GM18909 (cell line): ENCODE measurements around the gene OCEL1.
A peak's percentile ranks its signal among the peaks of the same experiment; 100 is the strongest.

ENCODE experiments used
- ATAC-seq: cut with Tn5 transposase; IDR thresholded peaks from one replicate; pipeline ENCODE4 v1.9.1; 2021; ENCODE audit warnings: mild to moderate bottlenecking; ENCODE audit not compliant: unreplicated experiment, poor library complexity

OCEL1 gene

GRCh38 chr19:17237747-17238706 is 12.0 kb downstream of the OCEL1 start:
- no peak for ATAC-seq

- no peak for ATAC-seq
These were observed 14.2 kb downstream of the OCEL1 start for GRCh38 chr19:17240062-17240752.

- no peak for ATAC-seq
These were observed 14.9 kb downstream of the OCEL1 start for GRCh38 chr19:17240826-17241399.

DNA sequence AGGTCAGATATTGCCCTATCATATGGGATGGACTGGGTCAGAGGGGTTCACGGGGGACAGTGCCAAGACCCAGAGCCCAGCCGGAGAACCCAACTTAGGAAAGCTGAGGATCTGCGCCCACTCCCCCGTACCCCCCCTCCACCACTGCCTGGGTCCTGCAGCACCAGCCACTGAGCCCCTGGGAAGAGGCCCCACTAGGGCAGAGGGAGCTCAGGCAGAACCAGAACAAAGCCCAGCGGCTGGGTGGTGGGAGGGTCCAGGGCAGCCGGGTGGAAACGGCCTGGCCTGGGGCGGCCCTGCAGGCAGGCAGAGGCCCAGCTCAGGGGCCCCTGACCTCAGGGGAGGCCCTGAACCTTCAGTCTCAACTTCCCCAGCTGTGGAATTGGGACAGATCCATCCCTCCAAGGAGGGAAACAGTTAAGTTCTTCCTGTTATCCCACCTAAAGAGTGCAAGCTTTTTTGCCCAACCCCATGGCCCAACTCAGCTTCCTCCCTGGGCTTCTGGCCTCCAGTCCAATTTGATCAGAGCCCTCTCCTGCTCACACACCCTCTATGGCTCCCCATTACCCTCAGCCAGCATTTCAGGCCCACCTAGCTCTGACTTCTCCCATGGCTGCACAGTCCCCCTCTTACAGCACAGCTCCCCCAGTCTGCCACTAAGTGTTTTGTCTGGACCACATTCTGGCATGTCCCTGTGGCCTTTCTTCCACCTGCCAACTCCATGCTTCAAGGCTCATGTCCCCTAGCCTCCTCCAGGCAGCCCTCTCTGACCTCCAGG is 16.6 kb downstream of the OCEL1 start:
- ATAC-seq, result no peak

- ATAC-seq, result no peak
These were observed 17.3 kb downstream of the OCEL1 start for GRCh38 chr19:17243211-17243829.

DNA sequence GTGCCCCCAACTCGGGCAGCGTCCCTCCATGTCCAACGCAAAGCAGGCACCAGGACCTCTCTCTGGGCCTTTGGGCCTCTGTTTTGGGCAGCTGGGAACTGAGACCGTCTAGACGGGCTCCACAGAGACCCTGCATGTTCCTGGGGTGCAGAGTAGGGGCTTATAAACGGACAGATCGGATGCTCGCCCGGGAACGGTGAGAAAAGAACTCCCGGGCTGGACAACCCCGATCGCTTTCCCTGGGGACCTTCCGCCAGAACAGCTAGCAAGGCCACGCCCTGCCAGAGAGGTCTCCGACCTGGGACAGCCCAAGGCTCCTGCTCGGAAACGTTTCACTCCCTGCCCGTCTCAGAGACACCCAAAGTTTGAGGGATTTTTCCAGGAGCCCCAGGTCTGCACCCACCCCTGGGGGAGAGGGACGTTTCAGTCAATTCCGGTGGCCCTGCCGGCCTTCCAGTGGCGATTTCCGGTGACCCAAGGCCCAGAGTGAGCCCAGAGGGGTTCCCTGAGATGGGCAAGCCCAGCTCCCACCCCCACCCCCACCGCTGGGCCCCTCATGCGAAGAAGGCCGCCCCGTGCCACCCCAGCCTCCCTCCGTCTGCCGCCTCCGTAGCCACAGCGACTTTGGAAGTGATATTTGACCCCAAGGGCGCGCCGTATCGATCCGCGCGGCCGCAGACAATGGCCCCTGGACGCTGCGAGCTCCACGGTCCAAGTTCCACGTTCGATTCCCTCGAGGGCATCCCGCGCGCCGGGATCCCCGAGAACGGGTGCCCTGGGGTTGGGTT is 18.0 kb downstream of the OCEL1 start:
- no peak for ATAC-seq

- peak; percentile 19 for ATAC-seq
These were observed 18.9 kb downstream of the OCEL1 start for GRCh38 chr19:17244618-17245534.

DNA sequence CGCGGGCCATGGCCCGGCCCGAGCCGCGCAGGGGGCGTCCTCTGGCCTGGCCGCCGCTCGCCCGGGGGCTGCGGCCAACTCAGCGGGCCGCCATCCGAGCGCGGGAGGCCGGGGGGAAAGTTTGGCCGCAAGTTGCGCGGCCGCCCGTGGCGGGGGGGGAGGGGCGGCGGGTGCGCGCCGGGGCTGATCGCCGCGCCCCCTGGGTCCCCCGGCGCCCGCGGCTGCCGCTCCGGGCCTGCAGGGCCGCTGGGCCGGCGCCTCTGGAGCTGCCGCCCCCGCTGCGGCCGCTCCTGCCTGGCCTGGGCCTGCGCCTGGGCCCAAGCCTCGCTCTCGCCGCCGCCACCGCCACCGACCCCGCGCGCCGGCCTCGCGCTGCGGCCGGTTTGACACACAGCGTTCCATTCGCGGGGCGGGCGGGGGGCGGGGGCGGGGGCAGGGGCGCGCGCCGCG is 19.5 kb downstream of the OCEL1 start, which contains the start of gene NR2F6:
Gene NR2F6 (minus strand): TSS at position 385 of the 450 bp plus-strand sequence. CDS start 699 bp downstream, outside the sequence.
- peak; percentile 18 for ATAC-seq

DNA sequence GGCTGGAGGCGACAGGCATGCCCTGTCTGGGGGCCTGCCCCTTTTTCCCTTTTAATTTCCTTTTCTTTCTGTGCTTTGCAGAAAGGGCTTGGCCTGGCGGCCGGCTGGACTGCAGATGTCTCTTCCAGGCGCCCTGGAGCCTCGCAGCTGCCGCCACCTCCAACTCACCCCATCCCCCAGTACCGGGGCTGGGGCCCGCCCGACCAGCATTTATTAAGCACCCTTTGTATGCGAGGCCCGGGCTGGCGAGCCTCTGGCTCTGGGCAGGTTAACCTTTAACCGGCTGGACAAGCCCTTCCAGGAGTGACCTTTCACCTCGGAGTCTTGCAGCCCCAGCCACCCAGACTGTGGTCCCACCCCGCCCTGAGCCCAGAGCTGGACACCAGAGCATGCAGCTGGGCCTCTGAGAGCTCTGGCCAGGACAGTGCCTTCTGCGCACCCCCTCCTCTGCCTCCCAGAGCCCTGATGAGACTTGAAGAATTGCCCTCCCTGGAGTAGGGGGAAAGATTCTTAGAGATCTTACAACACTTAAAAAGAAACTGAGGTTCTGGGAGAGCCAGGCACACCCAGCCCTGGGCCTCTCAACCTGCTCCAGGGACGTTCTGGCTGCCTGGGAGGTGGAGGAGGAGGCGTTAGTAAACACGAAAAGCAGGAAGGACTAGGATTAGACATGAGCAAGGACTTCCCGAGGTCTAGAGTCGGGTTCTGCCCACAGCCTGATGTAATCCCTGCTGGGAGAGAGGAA is 20.8 kb downstream of the OCEL1 start:
- ATAC-seq, result no peak

- no peak for ATAC-seq
These were observed 22.2 kb downstream of the OCEL1 start for GRCh38 chr19:17248011-17248776.

DNA sequence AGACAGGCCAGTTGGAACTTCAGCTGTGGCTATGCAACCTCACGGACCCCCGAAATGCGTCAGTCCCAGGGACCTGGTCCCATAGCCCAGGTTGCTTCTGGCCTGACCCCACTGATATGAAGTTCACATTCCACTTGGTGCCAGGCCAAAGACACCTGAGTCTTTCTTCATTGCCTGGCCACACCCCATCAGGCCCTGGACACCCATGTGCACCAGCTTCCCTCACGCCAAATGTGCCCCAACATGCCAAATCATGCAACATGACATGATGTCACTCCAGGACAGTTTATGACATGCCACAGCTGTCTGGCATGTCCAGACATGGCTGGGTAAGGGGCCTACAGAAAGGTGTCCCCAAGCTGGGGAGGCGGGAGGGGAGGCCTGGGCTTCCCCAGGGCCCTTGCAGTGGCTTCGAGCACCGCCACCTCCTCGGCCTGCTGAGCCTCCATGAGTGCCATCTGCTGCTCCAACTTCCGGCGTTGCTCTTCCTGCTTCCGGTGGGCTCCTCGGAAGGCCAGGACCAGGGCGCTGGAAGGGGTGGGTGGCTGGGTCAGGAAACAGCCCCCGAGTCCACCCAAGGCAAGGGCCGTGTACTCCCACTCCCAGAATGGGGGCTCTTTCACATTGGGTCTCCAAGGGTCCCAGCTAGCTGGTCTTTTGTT is 24.0 kb downstream of the OCEL1 start:
- ATAC-seq, result no peak

DNA sequence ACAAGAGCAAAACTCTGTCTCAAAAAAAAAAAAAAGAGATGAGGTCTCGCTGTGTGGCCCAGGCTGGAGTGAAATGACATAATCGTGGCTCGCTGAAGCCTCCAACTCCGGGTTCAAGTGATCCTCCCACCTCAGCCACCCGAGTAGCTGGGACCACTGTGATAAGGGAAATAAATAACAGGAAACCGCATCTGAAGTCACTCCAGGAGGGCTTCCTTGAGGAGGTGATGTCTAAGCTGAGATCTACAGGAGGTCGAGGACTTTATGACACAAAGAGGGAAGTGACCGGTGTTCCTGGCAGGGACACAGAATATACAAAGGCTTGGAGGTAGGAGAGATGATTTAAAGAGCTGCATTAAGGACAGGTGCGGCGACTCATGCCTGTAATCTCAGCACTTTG is 28.6 kb downstream of the OCEL1 start:
- ATAC-seq, result no peak

DNA sequence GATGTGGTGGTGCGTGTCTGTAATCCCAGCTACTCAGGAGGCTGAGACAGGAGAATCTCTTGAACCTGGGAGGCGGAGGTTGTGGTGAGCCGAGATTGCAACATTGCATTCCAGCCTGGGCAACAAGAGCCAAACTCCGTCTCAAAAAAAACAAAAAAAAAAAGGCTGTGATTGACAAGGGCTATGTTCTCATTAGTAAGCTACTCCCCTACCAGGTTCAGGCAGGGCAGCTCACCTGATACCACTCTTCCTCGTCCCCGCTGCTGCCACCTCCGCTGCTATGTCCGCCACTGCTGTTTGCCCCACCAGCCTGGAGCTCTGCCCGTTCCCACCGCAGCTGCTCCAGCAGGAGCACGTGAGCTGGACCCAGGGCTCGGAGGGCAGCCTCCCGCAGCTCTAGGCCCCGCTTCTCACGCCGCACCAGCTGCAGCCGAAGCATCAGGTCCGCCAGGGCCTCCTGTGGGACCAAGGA is 29.2 kb downstream of the OCEL1 start:
- no peak for ATAC-seq

DNA sequence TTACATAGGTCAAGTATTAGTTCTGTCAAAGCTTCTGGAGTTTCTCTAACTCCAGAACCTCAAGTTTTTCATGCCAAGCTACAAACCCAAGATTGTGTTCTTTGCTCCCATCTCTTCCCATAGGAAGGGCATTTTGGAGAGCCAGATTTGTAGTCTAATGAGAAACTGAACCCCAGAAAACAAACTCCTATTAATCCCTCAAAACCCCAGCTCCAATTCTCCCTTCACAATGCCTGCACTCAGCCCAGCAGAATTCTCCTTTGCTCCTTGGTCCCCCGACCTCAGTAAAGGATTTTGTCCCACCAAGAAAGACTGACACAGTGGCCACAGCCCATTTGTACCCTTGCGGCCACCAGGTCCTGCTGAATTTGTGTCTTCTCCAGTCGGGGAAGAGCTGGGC is 30.1 kb downstream of the OCEL1 start:
- ATAC-seq, result no peak

- ATAC-seq, result no peak
These were observed 33.2 kb downstream of the OCEL1 start for GRCh38 chr19:17259118-17259780.
